HCT116 (cell line): ENCODE results near the gene RUNX1. TPM values are rescaled to one million over a fixed set of nuclear protein-coding genes. Genes with fewer than 3 reads are reported as not detected.

Source experiments
- ATAC-seq: fragments of 200-7000 bp; cut with Tn5 transposase; 2 replicates; pipeline ENCODE4 v1.9.1; 2020; ENCODE audit warnings: mild to moderate bottlenecking, moderate library complexity
- BruUV-seq: library from RNA; stranded (reverse); fragments of 400-500 nt; replicated peaks from 2 replicates; lab custom pipeline; 2021; lab: Mats Ljungman, UMichigan
- CTCF ChIA-PET: fragments of 300-600 bp; sonication (Branson Sonifier 250); formaldehyde crosslinking; loops from one replicate; lab custom pipeline; 2021; ENCODE audit warnings: antibody characterized with exemption; lab: Charles Lee
- POLR2A ChIA-PET: fragments of 300-600, 350-600 bp; sonication (Branson Sonifier 250); formaldehyde crosslinking; loops from one replicate; lab custom pipeline; 2021; ENCODE audit warnings: antibody characterized with exemption; lab: Charles Lee
- RAD21 ChIA-PET, 2 experiments: fragments of 300-600 bp; sonication (Branson Sonifier 250); formaldehyde crosslinking; loops; one replicate each; lab custom pipeline; 2023; ENCODE audit warnings: low total read pairs in 2 of 2; ENCODE audit not compliant: uncharacterized antibody in 2 of 2, unreplicated experiment in 2 of 2, low non-redundant PET in 1 of 2; lab: Charles Lee
- DNase-seq: peaks from one replicate; pipeline ENCODE4 v3.0.0-alpha.2; 2010; ENCODE audit warnings: low read depth, low spot score
- H2AFZ ChIP-seq: fragments of 200-600 bp; shearing (Covaris generic), sonication (generic); 2 replicates; pipeline ENCODE4 v1.6.1; 2017; ENCODE audit warnings: low read depth, mixed run types, mixed read lengths, antibody characterized with exemption, low read length; ENCODE audit not compliant: poor library complexity, severe bottlenecking
- H3K27ac ChIP-seq: 2 replicates; pipeline ENCODE4 v1.5.1; 2012; ENCODE audit warnings: low read depth, low read length
- H3K27me3 ChIP-seq: fragments of 200-600 bp; sonication (generic); 2 replicates; pipeline ENCODE4 v1.6.1; 2016; ENCODE audit warnings: mixed run types, low read length, mixed read lengths; ENCODE audit not compliant: insufficient read depth
- H3K36me3 ChIP-seq, 2 experiments: fragments of 200-500 bp in 1 of 2; fragments of 200-600 bp in 1 of 2; sonication (Bioruptor generic) in 1 of 2; sonication (generic) in 1 of 2; 2 replicates each; pipeline versions ENCODE4 v1.5.1 to v1.6.1; 2014 to 2016; ENCODE audit warnings: low read length in 2 of 2, inconsistent platforms in 1 of 2, mixed read lengths in 1 of 2, mixed run types in 1 of 2; ENCODE audit not compliant: insufficient read depth in 2 of 2, control insufficient read depth in 1 of 2
- H3K4me1 ChIP-seq, 2 experiments: fragments of 200-600 bp in 1 of 2; sonication (generic) in 1 of 2; 2 replicates each; pipeline versions ENCODE4 v1.5.1 to v1.6.1; 2012 to 2017; ENCODE audit warnings: low read length in 2 of 2, inconsistent platforms in 1 of 2, mild to moderate bottlenecking in 1 of 2, mixed read lengths in 1 of 2, mixed run types in 1 of 2, moderate library complexity in 1 of 2; ENCODE audit not compliant: insufficient read depth in 2 of 2, control insufficient read depth in 1 of 2
- H3K4me2 ChIP-seq: fragments of 200-600 bp; sonication (generic); 2 replicates; pipeline ENCODE4 v1.6.1; 2017; ENCODE audit warnings: mixed run types, low read length, mixed read lengths
- H3K4me3 ChIP-seq, 2 experiments: fragments of 200-600 bp in 1 of 2; sonication (generic) in 1 of 2; replicated peaks in 1 of 2; 2 replicates each; pipeline ENCODE4 v1.5.1; 2011 to 2016; ENCODE audit warnings: low read length in 2 of 2, control low read depth in 1 of 2, low read depth in 1 of 2, mild to moderate bottlenecking in 1 of 2, mixed read lengths in 1 of 2, mixed run types in 1 of 2
- H3K79me2 ChIP-seq: fragments of 200-600 bp; sonication (generic); 2 replicates; pipeline ENCODE4 v1.6.1; 2017; ENCODE audit warnings: mild to moderate bottlenecking, mixed run types, low read length, moderate library complexity, mixed read lengths; ENCODE audit not compliant: insufficient read depth
- H3K9ac ChIP-seq: fragments of 200-600 bp; sonication (generic); 2 replicates; pipeline ENCODE4 v1.6.1; 2016; ENCODE audit warnings: low read length, mixed read lengths
- H3K9me2 ChIP-seq: fragments of 200-600 bp; sonication (generic), shearing (Covaris generic); 2 replicates; pipeline ENCODE4 v1.6.1; 2017; ENCODE audit warnings: mixed run types, mild to moderate bottlenecking, moderate library complexity; ENCODE audit not compliant: insufficient read depth
- H3K9me3 ChIP-seq, 2 experiments: fragments of 200-500 bp in 1 of 2; fragments of 200-600 bp in 1 of 2; sonication (Bioruptor generic) in 1 of 2; sonication (generic) in 1 of 2; 2 replicates each; pipeline ENCODE4 v1.6.1; 2014 to 2017; ENCODE audit warnings: low read length in 2 of 2, mixed read lengths in 2 of 2, inconsistent platforms in 1 of 2, low read depth in 1 of 2, mild to moderate bottlenecking in 1 of 2, mixed run types in 1 of 2, moderate library complexity in 1 of 2; ENCODE audit not compliant: control insufficient read depth in 1 of 2, insufficient read depth in 1 of 2
- H4K20me1 ChIP-seq: fragments of 200-600 bp; sonication (generic), shearing (Covaris generic); 2 replicates; pipeline ENCODE4 v1.6.1; 2017; ENCODE audit warnings: mixed run types, mild to moderate bottlenecking, moderate library complexity; ENCODE audit not compliant: insufficient read depth
- CBX3 ChIP-seq: IDR thresholded peaks from 2 replicates; pipeline ENCODE4 v1.6.1; 2012; ENCODE audit warnings: low read depth
- EGR1 ChIP-seq: IDR thresholded peaks from 2 replicates; pipeline ENCODE4 v1.6.1; 2012; ENCODE audit warnings: low read depth
- ELF1 ChIP-seq: IDR thresholded peaks from 2 replicates; pipeline ENCODE4 v1.6.1; 2012; ENCODE audit warnings: low read depth, borderline replicate concordance
- EZH2 ChIP-seq: fragments of 200-600 bp; sonication (generic); IDR thresholded peaks from 2 replicates; pipeline ENCODE4 v1.6.1; 2017; ENCODE audit warnings: antibody characterized with exemption, mixed run types
- JUND ChIP-seq: IDR thresholded peaks from 2 replicates; pipeline ENCODE4 v1.6.1; 2012
- MAX ChIP-seq: IDR thresholded peaks from 2 replicates; pipeline ENCODE4 v1.6.1; 2012
- RAD21 ChIP-seq: IDR thresholded peaks from 2 replicates; pipeline ENCODE4 v1.6.1; 2012; ENCODE audit warnings: low read depth, mild to moderate bottlenecking
- REST ChIP-seq: IDR thresholded peaks from 2 replicates; pipeline ENCODE4 v1.6.1; 2012; ENCODE audit warnings: low read depth
- SIN3A ChIP-seq: IDR thresholded peaks from 2 replicates; pipeline ENCODE4 v1.6.1; 2012; ENCODE audit warnings: low read depth
- TCF7L2 ChIP-seq: IDR thresholded peaks from 2 replicates; pipeline ENCODE4 v1.7.0; 2011; ENCODE audit warnings: borderline replicate concordance, inconsistent platforms; ENCODE audit not compliant: insufficient read depth, insufficient read length; ENCODE audit errors: extremely low read depth
- YY1 ChIP-seq: IDR thresholded peaks from 2 replicates; pipeline ENCODE4 v1.6.1; 2011; ENCODE audit warnings: low read length, low read depth, moderate library complexity, mild to moderate bottlenecking; ENCODE audit not compliant: insufficient replicate concordance; ENCODE audit errors: extremely low read depth
- ZBTB33 ChIP-seq: IDR thresholded peaks from 2 replicates; pipeline ENCODE4 v1.6.1; 2011; ENCODE audit warnings: mild to moderate bottlenecking, low read length, moderate library complexity; ENCODE audit not compliant: insufficient replicate concordance; ENCODE audit errors: extremely low read depth
- ZNF274 ChIP-seq: fragments of 200-500 bp; sonication (Bioruptor generic); IDR thresholded peaks from 2 replicates; pipeline ENCODE4 v1.6.1; 2014; ENCODE audit warnings: mild to moderate bottlenecking, low read depth, low read length, inconsistent platforms
- intact Hi-C: fragments of 100-400 bp; cut with micrococcal nuclease; formaldehyde crosslinking; loops from 2 replicates; pipeline ENCODE4 v1.10.0; 2022
- total RNA-seq: library from RNA; stranded (reverse); gene quantifications from one replicate; pipeline ENCODE4 v1.2.1, GENCODE V29; 2021; ENCODE audit not compliant: unreplicated experiment

The RUNX1 gene
- total RNA-seq, 1 experiment from 2014 or later, result 33.5 TPM

- no peak for TF ChIP-seq REST
- TF ChIP-seq EGR1, result no peak
- TF ChIP-seq TCF7L2, result no peak
Observed at GRCh38 chr21:35026617-35027562, 22.2 kb downstream of the RUNX1 start (continued).

- DNase-seq, result no peak
- BruUV-seq, result no TSS peak
- no peak overlapping the region for H3K9ac ChIP-seq
- no peak overlapping the region for H3K4me3 ChIP-seq
- no peak overlapping the region for H3K27ac ChIP-seq
- ChIA-PET POLR2A (no interaction called here), CTCF (no interaction called here), RAD21 (no interaction called here)
- no peaks in the 10 kb centered on the region for H3K27me3 ChIP-seq
- H3K9me3 ChIP-seq, result no peaks in the 10 kb centered on the region
- H3K4me1 ChIP-seq, result no peaks in the 10 kb centered on the region
- no peak overlapping the region for H2AFZ ChIP-seq
- H3K79me2 ChIP-seq, result no peaks in the 10 kb centered on the region
- H3K4me2 ChIP-seq, result no peak overlapping the region
- TF ChIP-seq ZBTB33 (no peak), SIN3A (no peak), RAD21 (no peak), YY1 (no peak), CBX3 (no peak), REST (no peak), JUND (no peak), EZH2 (no peak), ELF1 (no peak), MAX (no peak), ZNF274 (no peak)
- intact Hi-C loops, result no loop called here
- no peaks in the 10 kb centered on the region for H4K20me1 ChIP-seq
- no peak for ATAC-seq
- no peaks in the 10 kb centered on the region for H3K9me2 ChIP-seq
- no peaks in the 10 kb centered on the region for H3K36me3 ChIP-seq
Observed at GRCh38 chr21:35026153-35026500, 23.0 kb downstream of the RUNX1 start.
